Measurements from ENCODE around the gene CHCT1.

CHCT1 gene

DNA sequence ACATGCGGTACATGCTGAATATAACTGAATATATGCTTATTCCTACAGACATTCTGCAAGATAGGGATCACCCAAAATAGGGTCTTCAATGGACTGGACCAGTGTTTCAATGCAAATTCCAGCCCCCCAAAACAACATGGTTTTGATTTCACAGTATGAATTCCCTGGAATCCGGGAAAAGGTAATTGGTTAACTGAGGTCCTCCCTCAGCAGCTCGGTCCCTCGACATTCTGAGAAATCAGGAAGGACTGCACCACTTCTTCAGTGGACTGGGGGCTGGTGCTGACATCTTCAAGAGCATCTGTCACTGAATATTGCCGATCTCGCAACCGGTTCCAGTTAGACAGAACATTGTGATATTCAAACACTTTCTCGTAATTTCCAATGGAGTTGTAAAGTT, 25.1 kb downstream of the CHCT1 start:
- H3K4me3 ChIP-seq (ENCODE audit: low read length): no peak overlapping the region
- no peak for TF ChIP-seq ZNF274 (IDR thresholded peaks at IDR 0.05; ENCODE audit: low read depth, low read length)

- TF ChIP-seq ZNF274 (IDR thresholded peaks at IDR 0.05; ENCODE audit: low read depth, low read length): no peak
- no peak overlapping the region for H3K4me3 ChIP-seq (ENCODE audit: low read length)
Observed at GRCh38 chr17:60451071-60451470, 28.8 kb downstream of the CHCT1 start.

DNA sequence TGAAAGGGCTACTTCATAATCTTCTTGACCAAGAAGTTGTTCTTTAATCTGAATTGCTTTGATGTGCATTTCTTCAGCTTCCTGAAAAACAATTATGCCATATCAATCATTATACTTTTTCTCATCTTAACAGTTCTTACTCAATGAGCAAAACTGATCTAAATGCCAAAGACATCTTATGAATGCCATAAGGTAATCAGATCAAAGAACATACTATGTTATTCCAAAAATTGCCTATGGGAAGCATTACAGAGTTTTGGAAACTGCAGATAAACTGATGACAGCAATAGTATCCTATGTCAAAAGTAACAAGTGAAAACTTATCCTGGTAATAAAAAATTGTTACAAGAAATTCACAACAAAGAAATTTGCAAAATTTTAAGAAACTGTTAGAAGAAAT, 29.7 kb downstream of the CHCT1 start:
- no peak for TF ChIP-seq ZNF274 (IDR thresholded peaks at IDR 0.05; ENCODE audit: low read depth, low read length)
- no peak overlapping the region for H3K4me3 ChIP-seq (ENCODE audit: low read length)

DNA sequence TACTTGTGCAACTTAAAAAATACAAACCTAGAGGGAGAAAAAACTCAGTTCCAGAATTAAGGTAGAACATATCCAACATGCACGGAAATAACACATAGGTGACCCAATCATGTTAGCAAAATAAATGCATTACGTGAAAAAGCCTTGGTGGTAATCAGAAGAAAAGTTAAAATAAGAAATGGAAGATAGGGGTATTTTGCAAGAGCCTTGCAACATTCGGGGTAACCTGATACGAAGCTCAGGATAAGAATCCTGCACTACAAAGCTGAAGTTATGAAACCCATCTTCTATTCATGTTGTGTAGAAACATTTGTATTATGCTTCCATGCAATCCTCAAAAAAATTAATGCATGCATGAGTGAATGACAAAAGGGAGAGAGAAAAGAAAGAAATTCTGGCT, 33.1 kb downstream of the CHCT1 start:
- no peak overlapping the region for H3K4me3 ChIP-seq (ENCODE audit: low read length)
- no peak for TF ChIP-seq ZNF274 (IDR thresholded peaks at IDR 0.05; ENCODE audit: low read depth, low read length)

GRCh38 chr17:60457148-60457547, 34.9 kb downstream of the CHCT1 start:
- no peak overlapping the region for H3K4me3 ChIP-seq (ENCODE audit: low read length)
- TF ChIP-seq ZNF274 (IDR thresholded peaks at IDR 0.05; ENCODE audit: low read depth, low read length): no peak

GRCh38 chr17:60461584-60461983, 39.3 kb downstream of the CHCT1 start:
- TF ChIP-seq ZNF274 (IDR thresholded peaks at IDR 0.05; ENCODE audit: low read depth, low read length): no peak
- no peak overlapping the region for H3K4me3 ChIP-seq (ENCODE audit: low read length)

DNA sequence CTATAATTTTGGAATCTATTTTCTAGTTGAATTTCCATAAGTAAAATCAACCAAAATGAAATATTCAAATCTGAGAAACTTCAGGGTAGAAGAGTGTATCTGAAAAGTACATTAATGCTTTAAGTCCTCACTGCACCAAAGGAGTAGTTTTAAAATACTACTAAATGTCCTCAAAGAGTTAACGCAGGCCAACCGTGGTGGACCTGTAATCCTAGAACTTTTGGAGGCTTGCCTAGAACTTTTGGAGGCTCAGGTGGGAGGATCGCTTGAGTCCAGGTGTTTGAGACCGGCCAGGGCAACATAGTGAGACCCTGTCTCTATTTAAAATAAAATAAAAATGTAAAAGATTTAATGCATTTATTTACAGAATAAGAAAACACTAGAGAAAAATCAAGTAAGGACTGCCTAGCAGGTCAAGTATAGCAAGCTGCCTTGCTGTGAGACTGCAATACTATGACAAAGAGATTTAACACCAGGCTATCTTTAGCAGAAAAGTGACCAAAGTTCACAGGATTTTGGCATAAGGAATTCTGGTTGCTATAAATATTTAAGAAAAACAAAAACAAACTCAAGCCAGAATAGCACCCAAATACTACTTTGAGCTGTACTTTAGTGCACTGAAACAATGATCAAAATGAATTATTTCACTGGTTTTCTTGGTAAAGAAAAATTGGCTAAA, 41.0 kb downstream of the CHCT1 start:
- no peak overlapping the region for H3K4me3 ChIP-seq (ENCODE audit: low read length)
- no peak for TF ChIP-seq ZNF274 (IDR thresholded peaks at IDR 0.05; ENCODE audit: low read depth, low read length)

GRCh38 chr17:60464343-60464742, 42.1 kb downstream of the CHCT1 start:
- no peak for TF ChIP-seq ZNF274 (IDR thresholded peaks at IDR 0.05; ENCODE audit: low read depth, low read length)
- no peak overlapping the region for H3K4me3 ChIP-seq (ENCODE audit: low read length)

DNA sequence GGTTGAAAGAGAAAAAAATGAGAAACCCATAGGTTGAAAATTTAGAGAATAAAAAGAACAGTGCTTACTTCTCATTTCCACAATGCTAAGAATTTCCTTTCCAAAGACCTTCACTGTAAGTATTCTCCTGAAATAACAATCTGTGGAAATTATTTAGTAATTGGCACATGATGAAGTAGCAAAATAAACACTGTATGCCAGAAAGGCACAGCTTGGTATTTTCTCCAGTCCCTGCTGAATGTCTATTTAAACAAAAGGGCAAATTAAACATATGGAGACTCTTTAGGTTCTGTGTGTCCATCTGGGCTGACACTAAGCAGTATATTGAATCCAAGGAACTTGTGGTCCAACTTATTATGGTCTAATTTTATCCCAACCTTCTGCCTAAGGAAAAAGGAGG, 46.1 kb downstream of the CHCT1 start:
- H3K4me3 ChIP-seq (ENCODE audit: low read length): no peak overlapping the region
- TF ChIP-seq ZNF274 (IDR thresholded peaks at IDR 0.05; ENCODE audit: low read depth, low read length): no peak

DNA sequence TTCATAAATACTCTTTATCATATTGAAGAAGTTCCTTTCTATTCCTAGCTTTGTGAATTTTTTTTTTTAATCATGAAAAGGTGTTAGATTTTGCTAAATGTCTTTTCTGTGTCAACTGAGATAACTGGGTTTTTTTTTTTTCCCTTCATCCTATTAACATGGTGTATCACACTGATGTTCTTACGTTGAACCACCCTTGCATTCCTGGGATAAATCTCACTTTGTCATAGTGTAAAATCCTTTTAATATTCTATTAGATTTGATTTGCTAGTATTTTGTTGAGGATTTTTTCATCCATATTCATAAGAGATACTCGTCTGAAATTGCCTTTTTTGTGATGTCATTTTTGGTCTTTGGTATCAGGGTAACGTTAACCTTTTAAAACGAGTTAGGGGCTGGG, 49.2 kb downstream of the CHCT1 start:
- TF ChIP-seq ZNF274 (IDR thresholded peaks at IDR 0.05; ENCODE audit: low read depth, low read length): no peak

DNA sequence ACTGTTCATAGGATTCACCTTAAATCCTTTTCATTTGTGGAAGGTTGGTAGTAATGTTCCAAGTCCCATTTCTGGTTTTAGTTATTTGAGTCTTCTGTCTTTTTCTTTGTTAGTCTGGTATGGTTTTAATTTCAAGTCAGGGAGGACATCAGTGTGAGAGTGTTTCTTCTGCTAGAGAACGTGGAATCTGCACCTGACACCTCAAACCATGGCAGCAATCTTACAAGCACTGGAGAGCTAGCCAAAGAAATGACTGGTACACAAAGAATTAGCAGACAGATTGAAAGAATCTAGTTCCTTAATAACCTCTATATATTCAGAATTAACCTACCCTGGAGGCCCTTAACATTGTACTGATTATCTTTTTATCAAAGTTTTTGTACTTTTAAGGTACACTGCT, 50.2 kb downstream of the CHCT1 start:
- no peak for TF ChIP-seq ZNF274 (IDR thresholded peaks at IDR 0.05; ENCODE audit: low read depth, low read length)
- H3K4me3 ChIP-seq (ENCODE audit: low read length): no peak overlapping the region

More for the DNA sequence above, 49.2 kb downstream of the CHCT1 start:
- no peak overlapping the region for H3K4me3 ChIP-seq (ENCODE audit: low read length)

DNA sequence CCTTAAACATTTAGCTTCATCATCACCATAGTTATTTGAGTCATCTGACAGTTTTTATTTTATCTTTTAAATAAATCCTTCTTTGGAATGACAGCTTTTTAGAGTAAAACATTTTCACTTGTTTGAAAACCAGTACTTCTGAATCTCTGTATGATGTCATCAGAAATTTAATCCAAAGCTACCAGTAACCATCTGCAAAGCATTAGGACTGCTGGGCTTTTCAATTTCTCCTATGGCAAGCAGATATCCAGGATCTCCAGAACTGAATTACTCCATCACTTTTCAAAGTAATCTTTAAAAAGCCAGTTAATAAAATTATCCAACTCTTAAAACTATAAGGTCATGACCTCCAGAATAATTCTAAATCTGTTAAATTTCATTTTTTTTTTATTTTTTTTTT, 51.5 kb downstream of the CHCT1 start:
- H3K4me3 ChIP-seq (ENCODE audit: low read length): no peak overlapping the region
- TF ChIP-seq ZNF274 (IDR thresholded peaks at IDR 0.05; ENCODE audit: low read depth, low read length): no peak
